ENCODE results near the gene CRACDL.

Gene CRACDL

GRCh38 chr2:98826856-98827255, 109.2 kb downstream of the CRACDL start:
- DNase-seq (ENCODE audit: low read depth in 1 of 2, low spot score in 1 of 2): no peak

- DNase-seq (ENCODE audit: low read depth in 1 of 2, low spot score in 1 of 2): no peak
Observed at GRCh38 chr2:98825858-98826257, 110.2 kb downstream of the CRACDL start.

DNA sequence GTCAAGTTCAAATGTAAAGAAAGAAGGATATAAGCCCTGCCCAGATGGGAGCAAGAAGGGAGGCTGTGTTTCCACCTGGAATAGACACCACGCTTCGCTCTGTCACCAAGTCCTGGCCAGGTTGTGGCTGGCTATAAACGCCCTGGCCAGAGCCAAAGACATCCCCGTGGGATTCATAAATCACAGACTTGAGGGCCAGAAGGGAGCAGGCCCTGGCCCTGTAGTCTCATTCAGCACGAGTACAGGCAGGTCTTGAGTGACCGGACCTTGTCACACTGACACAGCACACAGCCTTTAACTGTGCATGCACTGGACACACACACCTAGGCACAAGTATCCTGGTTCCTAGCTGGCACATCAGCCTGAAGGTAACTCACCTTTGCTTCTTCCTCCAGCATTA, 110.6 kb downstream of the CRACDL start:
- DNase-seq (ENCODE audit: low read depth in 1 of 2, low spot score in 1 of 2): no peak

DNA sequence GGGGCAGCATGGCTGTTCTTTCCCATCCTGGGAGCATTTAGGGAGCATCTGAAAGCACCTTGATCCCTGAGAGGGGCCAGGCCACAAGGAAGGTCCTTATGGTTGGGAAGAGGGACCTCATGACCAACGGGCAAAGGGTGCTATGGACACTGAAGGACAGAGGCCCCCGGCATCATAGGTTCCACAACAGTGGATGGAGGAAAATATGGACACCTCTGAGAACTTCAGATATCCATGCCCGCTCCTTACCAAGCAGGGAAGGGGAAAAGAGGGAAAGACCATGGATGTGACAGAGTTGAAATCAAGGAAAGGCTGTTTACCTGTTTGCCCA, 111.0 kb downstream of the CRACDL start:
- DNase-seq (ENCODE audit: low read depth in 1 of 2, low spot score in 1 of 2): no peak

- DNase-seq (ENCODE audit: low read depth in 1 of 2, low spot score in 1 of 2): no peak
Observed at GRCh38 chr2:98824256-98825019, 111.6 kb downstream of the CRACDL start.

GRCh38 chr2:98823196-98824170, 112.5 kb downstream of the CRACDL start:
- no peak for DNase-seq (ENCODE audit: low read depth in 1 of 2, low spot score in 1 of 2)

DNA sequence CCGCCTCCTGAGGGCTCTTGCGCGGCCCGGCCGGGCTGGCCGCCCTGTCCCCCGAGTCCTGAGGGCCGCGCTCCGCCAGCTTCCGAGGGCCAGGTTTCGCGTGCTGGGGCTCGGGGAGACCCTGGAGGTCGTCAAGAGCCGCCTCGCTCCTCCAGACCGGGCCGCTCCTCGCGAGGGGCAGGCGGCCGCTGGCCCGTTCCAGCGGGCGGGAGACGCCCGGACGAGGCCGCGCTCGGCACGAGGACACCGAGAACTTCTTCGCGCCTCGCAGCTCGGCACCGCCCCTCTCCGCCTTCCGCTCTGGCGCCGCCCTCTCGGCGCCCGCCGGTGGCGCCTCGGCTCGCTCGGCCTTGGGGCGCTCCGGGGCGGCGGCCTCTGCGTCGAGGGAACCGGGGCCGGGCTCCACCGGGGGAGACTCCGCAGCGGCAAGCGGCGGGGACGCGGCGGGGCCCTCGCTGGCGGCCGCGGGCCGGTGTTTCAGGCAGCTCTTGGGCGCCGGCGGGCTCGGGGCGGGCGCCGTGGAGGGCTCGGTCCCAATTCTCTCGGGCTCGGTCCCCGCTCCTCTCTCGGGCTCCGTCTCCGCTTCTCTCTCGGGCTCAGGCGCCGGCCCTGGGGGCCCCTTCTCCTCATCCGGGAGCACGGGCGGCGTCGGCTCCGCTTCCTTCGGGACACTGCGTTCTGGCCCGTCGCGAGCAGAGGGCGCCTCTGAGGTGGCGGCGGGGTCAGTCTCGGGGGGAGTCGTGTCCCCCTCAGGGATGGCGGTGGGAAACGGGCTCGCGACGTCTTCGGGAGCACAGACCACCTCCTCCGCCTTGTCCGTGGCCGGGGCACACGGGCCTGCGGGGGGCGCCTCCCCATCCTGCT, 113.5 kb downstream of the CRACDL start:
- DNase-seq (ENCODE audit: low read depth in 1 of 2, low spot score in 1 of 2): peak; percentile 23 to 46

GRCh38 chr2:98821629-98822135, 114.3 kb downstream of the CRACDL start:
- DNase-seq (ENCODE audit: low read depth in 1 of 2, low spot score in 1 of 2): no peak

DNA sequence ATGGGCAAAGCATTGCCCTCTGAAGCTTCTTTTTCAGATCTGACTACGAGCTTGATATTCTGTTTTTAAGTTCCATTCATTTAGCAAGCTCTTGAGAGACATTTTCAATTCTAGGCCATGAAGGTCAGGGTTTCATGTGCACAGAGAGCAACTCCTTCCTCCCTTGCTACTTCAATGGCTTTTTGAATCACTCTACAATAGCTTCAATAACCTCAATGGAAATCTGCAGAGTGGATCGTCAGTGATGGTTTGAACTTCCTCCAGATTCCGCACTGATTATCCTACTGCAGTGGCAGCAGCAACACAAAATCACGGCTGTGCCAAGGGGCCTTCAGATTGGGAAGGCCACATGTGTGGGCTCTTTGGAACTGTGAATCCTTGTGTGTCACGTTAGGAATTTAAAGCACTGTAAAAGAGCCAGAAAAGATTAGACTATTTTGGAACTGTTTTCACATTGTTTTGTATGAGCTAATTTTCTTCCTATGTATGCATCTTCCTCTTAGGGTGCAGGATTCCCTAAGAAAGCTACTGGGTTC, 116.7 kb downstream of the CRACDL start:
- DNase-seq (ENCODE audit: low read depth in 1 of 2, low spot score in 1 of 2): no peak

DNA sequence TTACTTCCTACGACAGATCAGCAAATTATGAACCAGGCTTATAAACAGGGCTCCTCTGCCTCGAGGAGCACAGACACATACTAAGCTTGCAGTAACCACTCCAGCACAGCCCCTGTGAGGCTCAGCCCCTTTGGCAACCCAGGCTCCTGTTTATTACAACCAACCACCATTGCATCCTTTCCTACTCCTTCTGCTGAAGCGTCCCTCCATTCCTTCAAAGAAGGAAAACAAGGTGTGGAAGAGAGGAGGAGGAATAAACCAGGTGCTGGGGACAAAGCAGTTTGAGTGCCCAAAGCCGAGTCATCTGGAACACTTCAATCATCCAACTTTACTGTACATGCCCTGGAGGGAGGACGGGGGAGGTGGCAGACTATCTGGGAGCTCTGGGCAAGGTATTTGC, 117.9 kb downstream of the CRACDL start:
- DNase-seq (ENCODE audit: low read depth in 1 of 2, low spot score in 1 of 2): no peak

- DNase-seq (ENCODE audit: low read depth in 1 of 2, low spot score in 1 of 2): no peak
Observed at GRCh38 chr2:98816281-98816680, 119.7 kb downstream of the CRACDL start.

DNA sequence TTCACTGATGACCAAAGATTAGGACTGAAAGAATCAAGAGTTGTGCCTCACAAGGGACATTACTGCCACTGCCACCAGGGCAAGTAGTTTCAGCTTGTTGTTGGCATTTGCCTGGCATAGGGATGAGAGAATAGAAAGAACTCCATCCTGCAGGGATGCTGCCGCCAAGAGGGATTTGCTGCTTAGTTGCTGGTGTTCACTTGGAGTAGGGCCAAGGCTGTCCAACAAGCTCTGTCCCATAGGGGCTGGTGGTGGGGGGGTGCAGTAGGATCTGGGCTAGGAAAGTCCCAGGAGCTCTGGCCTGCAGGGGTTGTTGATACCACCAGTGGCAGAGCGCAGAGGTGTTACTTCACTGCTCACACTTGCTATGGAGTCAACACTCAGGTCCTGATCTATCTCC, 120.2 kb downstream of the CRACDL start:
- DNase-seq (ENCODE audit: low read depth in 1 of 2, low spot score in 1 of 2): no peak

DNA sequence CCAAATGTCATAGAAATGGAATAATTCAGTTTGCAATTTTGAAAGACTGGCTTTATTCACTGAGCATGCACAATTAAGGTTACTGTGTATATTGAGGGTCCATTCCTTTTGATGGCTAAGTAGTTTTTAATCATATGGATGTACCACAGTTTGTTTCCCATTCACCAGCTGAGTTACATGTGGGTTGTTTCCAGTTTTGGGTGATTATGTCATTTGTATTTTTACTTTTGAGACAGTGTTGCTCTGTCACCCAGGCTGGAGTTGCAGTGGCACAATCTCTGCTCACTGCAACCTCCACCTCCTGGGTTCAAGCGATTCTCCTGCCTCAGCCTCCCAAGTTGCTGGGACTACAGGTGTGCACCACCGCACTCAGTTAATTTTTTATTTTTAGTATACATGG, 124.3 kb downstream of the CRACDL start:
- no peak for DNase-seq (ENCODE audit: low read depth in 1 of 2, low spot score in 1 of 2)

GRCh38 chr2:98810588-98810928, 125.5 kb downstream of the CRACDL start:
- DNase-seq (ENCODE audit: low read depth in 1 of 2, low spot score in 1 of 2): no peak

DNA sequence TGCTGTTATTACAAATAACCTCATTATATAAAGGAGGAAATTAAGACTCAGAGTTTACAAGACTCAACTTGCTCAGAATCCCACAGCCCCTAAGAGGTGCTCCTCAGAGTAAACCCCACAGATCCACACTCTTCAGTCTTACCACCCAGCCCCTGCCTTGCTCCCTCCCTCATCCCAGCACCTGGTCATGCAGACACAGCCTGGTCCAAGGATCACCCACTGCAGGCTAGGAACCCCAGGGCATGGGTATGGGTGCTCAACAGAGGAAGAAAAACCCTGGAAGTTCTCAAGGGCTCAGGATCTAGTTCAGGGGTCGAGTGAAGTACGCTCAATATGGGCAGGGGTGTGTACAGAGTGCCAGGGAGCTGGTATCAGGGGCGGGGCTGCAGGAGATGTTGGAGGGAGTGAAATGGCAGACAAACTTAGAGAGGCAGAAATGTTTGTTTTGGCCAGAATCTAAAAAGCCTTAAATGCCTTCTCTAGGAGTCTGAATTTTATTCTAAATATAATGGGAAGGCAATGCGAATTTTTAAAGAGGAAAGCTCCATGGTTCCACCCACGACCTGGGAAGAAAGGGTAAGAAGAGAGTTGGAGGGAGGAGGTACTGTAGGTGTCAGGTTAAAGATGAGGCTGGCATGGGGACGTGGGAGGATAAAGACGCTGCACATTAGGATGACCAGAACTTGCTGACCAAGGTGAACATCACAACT, 126.0 kb downstream of the CRACDL start:
- no peak for DNase-seq (ENCODE audit: low read depth in 1 of 2, low spot score in 1 of 2)

GRCh38 chr2:98809116-98809515, 126.9 kb downstream of the CRACDL start:
- no peak for DNase-seq (ENCODE audit: low read depth in 1 of 2, low spot score in 1 of 2)

DNA sequence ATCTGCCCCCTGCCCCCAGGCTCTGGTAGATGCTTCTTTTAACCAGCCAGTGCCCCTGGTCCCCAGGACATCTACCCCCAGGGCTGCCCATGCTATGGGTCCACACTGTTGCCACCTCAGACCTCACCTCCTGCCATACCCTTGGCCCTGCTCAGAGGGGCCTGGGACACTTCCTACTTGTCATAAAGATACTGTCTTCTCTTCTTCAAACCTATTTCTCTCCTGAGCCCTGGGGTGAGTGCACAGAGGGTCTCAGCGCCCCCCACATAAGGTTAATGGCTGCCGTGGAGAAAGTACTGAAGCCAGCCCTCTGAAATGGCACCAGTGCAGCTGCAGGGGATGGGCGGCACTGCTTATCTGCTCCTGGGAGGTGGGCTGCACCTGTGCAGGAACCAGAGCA, 127.5 kb downstream of the CRACDL start:
- DNase-seq (ENCODE audit: low read depth in 1 of 2, low spot score in 1 of 2): no peak

DNA sequence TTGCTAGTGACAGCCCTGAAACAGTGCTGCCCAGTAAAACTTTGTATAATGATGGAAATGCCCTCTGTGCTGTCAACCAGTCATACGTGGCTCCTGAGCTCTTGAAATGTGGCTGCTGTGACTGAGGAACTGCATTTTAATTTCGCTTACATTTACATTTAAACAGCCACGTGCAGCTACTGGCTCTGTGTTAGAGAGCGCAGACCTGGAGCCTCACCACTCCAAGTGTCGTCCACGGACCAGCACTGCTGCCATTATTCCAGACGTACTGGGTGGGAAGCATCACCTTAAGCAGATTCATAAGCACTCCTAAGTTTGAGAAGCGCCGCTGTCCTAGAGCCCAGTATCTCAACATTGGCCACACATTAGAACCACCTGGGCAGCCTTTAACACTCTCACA, 128.1 kb downstream of the CRACDL start:
- no peak for DNase-seq (ENCODE audit: low read depth in 1 of 2, low spot score in 1 of 2)

- no peak for DNase-seq (ENCODE audit: low read depth in 1 of 2, low spot score in 1 of 2)
Observed at GRCh38 chr2:98807221-98807620, 128.8 kb downstream of the CRACDL start.

GRCh38 chr2:98806236-98806697, 129.8 kb downstream of the CRACDL start:
- DNase-seq (ENCODE audit: low read depth in 1 of 2, low spot score in 1 of 2): no peak
